NCI-H2196 (cell line): ENCODE results near the gene CEACAM6.
"Not testable (repeated sequence)": the region's sequence is repeated elsewhere in the genome, so short reads cannot be mapped to it uniquely, and the experiment has no call there.

Experiments used
- DNase-seq: peaks from one replicate; lab custom pipeline; 2025; ENCODE audit not compliant: unreplicated experiment; lab: John Stamatoyannopoulos, UW

CEACAM6 gene

DNA sequence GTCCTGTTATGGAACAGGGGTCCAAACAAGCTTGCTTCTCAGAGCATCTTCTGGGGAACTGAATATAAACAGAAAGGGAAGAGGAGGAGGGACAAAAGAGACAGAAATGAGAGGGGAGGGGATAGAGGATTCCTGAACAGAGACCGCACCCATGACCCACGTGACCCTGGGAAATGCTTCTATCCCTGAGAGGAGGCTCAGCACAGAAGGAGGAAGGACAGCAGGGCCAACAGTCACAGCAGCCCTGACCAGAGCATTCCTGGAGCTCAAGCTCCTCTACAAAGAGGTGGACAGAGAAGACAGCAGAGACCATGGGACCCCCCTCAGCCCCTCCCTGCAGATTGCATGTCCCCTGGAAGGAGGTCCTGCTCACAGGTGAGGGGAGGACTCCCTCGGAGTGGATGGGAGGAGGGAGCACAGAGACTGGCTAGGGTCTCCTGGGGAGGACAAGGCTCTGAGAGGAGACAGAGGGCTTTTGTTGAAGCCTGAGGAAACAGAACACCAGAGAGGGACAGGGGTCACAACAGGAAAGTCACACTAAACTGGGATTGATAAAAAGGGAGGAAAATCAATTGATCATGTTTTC lies at the start of gene CEACAM6:
Gene CEACAM6 (plus strand): TSS at position 203 of the 586 bp plus-strand sequence. CDS start 109 bp downstream, at position 312.
- DNase-seq = no peak

DNA sequence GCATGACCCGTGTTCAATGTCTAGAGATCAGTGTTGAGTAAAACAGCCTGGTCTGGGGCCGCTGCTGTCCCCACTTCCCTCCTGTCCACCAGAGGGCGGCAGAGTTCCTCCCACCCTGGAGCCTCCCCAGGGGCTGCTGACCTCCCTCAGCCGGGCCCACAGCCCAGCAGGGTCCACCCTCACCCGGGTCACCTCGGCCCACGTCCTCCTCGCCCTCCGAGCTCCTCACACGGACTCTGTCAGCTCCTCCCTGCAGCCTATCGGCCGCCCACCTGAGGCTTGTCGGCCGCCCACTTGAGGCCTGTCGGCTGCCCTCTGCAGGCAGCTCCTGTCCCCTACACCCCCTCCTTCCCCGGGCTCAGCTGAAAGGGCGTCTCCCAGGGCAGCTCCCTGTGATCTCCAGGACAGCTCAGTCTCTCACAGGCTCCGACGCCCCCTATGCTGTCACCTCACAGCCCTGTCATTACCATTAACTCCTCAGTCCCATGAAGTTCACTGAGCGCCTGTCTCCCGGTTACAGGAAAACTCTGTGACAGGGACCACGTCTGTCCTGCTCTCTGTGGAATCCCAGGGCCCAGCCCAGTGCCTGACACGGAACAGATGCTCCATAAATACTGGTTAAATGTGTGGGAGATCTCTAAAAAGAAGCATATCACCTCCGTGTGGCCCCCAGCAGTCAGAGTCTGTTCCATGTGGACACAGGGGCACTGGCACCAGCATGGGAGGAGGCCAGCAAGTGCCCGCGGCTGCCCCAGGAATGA lies 48.4 kb upstream of the CEACAM6 start:
- DNase-seq = peak; percentile 79

DNA sequence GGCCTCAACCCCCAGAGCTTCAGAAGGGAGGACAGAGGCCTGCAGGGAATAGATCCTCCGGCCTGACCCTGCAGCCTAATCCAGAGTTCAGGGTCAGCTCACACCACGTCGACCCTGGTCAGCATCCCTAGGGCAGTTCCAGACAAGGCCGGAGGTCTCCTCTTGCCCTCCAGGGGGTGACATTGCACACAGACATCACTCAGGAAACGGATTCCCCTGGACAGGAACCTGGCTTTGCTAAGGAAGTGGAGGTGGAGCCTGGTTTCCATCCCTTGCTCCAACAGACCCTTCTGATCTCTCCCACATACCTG lies 47.9 kb upstream of the CEACAM6 start:
- DNase-seq = peak; percentile 41

DNA sequence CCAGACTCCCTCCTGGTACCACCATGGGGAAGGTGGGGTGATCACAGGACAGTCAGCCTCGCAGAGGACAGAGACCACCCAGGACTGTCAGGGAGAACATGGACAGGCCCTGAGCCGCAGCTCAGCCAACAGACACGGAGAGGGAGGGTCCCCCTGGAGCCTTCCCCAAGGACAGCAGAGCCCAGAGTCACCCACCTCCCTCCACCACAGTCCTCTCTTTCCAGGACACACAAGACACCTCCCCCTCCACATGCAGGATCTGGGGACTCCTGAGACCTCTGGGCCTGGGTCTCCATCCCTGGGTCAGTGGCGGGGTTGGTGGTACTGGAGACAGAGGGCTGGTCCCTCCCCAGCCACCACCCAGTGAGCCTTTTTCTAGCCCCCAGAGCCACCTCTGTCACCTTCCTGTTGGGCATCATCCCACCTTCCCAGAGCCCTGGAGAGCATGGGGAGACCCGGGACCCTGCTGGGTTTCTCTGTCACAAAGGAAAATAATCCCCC lies 47.4 kb upstream of the CEACAM6 start:
- no peak for DNase-seq

DNA sequence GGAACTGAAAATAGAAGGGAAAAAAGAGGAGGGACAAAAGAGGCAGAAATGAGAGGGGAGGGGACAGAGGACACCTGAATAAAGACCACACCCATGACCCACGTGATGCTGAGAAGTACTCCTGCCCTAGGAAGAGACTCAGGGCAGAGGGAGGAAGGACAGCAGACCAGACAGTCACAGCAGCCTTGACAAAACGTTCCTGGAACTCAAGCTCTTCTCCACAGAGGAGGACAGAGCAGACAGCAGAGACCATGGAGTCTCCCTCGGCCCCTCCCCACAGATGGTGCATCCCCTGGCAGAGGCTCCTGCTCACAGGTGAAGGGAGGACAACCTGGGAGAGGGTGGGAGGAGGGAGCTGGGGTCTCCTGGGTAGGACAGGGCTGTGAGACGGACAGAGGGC lies 46.8 kb upstream of the CEACAM6 start, which contains the start of gene CEACAM5:
Gene CEACAM5 (plus strand): TSS at position 146 of the 400 bp plus-strand sequence. CDS start 106 bp downstream, at position 252.
- DNase-seq = no peak

DNA sequence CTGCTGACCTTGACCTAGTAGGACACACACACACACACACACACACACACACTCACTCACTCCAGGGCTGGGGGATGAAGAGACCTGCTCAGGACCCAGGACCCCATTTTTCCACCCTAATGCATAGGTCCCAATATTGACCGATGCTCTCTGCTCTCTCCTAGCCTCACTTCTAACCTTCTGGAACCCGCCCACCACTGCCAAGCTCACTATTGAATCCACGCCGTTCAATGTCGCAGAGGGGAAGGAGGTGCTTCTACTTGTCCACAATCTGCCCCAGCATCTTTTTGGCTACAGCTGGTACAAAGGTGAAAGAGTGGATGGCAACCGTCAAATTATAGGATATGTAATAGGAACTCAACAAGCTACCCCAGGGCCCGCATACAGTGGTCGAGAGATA lies 45.8 kb upstream of the CEACAM6 start:
- not testable (repeated sequence) for DNase-seq

DNA sequence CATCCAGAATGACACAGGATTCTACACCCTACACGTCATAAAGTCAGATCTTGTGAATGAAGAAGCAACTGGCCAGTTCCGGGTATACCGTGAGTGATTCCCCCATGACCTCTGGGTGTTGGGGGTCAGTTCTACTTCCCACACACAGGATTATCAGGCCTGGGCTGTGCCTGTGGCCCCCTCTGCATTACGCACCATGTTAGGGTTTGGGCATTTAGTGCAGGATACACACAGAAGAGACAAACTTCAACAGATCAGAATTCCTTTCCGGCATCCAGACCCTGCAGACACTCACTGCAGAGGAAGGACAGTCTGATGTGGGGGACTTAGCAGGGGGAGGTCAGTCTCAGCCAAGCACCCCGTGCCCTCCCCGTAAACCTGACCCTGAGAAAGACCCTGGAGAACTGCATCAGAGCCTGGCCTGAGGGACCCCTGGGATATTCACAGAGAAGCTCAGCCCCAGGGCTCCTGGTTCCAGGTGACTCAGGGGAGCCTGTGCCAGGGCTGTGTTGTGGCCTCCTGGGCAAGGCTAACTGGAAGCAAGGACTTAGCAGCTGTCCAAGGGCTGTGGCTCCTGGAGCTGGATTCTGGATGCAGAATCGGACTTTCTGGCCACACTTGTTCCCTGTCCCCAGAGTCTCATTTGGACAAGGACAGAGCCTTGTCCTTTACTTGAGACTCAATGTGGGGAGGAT lies 45.2 kb upstream of the CEACAM6 start:
- DNase-seq = no peak

DNA sequence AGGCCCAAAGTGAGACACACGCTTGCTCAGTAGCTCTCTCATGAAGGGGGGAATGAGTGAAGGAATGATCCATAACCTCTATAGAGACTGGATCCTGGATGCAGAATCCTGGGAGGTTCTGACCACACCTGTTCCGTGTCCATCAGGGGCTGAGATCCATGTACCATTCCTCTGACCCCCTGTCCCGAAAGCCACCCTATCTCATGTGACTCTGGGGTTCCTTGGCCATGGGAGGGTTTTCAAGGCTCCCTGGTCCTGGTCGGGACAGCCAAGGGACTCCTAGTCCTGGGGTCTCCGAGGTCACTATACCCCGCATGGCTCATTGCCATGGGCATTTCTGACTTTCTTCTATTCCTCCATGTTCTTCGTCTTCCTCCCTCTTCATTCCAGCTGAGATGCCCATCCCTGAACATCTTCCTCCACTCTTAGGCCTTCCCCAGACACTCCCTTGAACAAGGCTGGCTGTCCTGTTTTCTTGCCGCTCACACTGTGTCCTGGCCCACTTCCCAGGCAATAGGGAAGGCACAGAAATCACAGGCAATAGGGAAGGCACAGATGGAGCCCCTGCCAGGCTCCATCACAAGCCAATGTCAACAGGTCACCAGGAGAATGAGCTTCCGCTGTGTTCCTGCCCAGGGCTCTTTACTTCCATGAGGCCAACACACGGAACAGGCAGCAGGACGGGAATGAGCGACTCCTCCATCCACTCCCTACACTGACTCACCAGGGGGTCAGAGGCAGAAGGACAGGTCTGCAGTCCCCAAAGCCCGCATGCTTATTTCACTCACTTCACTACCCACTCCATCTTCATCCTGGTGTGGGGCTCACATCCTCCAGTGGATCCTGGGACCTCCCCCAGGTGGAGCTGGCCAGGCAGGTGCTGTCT lies 43.7 kb upstream of the CEACAM6 start:
- no peak for DNase-seq

DNA sequence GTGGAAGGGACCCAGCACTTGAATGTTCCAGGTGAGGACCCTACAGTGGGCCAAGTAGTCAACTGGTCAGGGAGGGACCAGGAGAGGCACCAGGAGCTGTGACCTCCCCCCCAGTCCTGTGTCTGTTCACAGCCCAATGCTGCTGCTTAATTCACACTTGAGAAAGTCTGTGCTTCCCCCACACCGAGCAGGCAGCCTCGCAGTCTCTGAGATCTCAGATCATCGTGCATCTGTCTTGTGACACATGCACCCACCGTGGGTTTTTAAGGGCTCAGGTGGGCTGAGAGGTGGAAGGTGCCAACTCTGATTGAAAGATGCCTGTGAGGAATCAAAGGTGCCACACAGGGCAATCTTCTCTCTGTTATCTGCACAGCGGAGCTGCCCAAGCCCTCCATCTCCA lies 40.7 kb upstream of the CEACAM6 start:
- DNase-seq = no peak

DNA sequence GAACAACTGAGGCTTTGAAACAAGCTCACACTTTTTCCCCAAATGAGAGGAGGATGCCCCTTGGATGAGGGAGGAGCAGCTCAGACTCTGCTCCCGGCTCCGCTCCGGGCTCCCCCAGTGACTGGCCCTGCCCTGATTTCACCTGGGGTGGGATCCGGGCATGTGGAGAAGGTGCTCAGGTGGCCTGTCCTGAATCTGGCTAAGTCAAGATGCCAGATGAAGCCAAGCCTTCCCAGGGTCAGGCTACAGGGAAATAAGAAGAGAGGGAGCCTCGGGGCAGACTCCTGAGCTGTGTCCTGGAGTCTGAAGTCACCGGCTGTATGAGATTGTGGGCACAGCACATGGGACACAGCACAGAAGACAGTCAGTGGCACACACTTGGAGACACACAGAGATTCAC lies 36.6 kb upstream of the CEACAM6 start:
- DNase-seq = no peak

DNA sequence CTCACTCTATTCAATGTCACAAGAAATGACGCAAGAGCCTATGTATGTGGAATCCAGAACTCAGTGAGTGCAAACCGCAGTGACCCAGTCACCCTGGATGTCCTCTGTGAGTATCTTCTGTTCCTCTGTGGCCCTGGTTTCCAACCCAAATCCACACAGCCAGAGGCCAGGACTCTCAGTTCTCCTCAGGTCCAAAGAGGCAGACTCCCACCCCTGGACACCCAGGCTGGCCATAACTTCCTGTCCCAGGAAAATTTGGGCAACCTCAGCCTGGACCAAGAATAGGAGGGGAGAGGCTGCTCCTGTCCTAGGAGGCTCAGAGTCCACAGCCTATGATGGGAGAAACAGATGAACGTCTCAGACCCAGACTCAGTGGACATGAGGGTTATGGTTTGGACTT lies 35.2 kb upstream of the CEACAM6 start:
- no peak for DNase-seq

DNA sequence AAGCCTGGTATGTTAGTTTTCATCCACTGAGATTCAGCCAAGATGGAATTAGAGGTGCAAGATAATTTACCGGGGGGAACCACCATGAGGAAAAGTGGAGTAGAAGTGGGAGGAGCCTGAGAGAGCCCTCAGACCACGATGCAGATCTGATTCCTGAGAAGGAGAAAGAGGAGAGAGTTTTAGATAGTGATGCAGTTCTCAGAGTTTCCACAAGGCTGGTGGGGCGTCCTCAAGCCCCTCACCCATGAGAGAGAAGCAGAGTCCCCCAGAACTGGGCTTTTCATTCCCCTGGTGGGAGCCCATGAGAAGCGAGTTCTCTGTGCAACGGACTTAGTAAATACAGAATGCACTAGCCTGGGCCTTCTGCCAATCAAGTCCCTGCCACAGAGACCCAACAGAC lies 28.8 kb upstream of the CEACAM6 start:
- no peak for DNase-seq

DNA sequence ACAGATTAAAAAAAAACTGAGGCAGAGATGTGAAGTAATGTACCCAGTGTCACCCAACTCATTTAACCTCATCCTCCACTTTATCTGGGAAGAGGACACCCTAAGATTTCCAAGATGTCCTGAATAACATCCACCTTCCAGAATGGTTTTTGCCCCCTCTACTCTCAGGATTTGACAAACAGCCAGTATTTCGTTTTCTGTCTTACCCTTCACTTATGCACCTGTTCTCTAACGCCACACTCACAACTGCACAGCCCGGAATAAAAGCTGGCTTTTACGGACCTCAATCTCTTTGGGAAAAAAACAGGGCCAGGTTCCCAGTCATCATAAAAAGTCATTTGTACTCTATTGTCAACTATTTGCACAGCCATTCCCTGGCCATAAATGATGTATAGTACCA lies 21.2 kb upstream of the CEACAM6 start:
- no peak for DNase-seq

DNA sequence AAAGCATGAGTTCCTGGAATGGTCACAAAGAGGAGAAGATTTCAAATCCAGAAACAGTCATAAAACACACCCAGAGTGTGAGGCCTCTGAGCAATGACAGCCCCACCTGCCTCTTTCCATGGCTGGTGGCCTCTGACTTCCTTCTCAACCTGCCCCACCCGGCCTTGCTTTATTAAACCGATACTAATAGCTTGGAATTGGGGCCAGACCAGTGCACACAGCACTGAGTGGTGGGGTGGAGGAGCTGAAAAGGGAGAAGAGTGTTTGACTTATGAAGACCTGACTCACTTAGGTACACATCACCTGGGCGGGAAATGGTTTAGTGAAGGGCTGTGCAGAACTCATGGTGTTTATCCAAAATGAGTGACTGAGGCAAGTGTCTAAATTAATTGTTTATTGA lies 20.7 kb upstream of the CEACAM6 start:
- peak; percentile 82 for DNase-seq

DNA sequence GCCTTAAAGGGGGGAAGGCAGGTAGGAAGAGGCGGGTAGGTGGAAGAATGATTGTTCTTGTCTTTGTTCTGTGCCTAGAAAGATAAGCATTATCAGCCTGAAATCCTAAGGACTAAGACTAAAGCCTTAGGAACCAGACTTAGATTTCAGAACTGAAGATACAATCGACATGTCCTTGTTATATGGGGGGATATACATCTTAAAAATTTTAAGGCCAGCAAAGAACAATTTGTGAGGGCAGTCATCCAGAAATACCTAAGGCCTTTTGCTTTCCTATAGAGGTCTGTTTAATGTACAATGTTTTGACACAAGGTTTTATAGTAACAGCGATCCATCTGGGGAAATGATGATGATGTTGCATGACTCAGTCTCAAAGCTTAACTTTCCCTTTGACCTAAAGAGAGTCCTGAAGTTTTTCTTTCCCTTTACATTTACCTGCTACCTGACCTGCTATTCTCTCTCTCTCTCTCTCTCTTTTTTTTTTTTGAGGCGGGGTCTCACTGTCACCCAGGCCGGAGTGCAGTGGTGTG lies 20.2 kb upstream of the CEACAM6 start:
- DNase-seq = no peak

DNA sequence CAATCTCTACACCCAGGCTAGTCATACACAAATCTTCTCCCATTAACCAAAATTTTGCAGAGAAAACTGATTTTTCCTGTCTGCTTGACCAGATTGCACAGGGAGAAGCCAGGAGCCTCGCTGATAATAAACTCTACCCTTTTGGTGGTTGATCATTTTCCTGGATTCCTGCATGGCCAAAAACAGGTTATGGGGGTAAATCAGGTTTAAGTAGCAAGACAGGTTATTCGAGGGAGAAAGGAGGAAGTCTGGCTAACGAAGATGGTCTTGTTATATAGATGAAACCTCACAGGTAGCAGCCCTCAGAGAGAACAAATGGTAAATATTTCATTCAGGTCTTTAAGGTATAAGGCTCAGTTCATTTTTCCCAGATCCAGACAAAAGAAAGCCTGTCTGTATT lies 16.0 kb upstream of the CEACAM6 start:
- DNase-seq = no peak

DNA sequence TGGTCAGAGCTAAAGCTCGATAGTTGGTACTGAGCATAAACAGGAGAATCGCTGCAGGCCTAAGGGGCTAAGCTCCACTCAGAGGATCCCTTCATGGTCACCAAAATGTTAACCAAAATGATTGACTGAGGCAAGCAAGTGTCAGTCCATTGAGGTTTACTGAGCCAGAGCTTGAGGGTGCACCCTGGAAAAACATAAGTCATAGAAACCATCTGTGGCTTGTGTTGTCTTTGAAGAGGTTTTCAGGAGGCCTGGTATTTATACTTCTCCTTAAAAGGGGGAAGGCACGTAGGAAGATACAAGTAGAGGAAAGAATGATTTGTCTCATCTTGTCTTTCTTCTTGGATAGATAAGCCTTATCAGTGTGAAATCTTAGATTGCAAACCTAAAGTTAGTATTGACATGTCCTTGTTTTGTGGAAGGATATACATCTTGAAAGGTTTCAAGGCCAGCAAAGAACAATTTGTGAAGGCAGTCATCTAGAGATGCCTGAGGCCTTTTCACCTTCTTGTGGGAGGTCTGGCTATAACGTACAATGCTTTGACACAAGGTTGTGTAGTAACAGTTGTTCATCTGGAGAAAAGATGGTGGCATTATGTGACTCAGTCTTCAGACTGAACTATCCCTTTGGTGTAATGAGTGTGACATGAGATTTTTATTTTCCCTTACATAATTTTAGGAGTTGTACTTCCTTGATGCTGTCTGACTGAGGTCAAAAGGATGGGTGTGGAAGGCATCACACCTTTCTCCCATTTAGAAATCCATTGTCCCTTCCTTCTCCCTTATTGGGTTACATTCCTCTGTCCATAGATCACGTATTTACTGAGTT lies 14.7 kb upstream of the CEACAM6 start:
- no peak for DNase-seq

DNA sequence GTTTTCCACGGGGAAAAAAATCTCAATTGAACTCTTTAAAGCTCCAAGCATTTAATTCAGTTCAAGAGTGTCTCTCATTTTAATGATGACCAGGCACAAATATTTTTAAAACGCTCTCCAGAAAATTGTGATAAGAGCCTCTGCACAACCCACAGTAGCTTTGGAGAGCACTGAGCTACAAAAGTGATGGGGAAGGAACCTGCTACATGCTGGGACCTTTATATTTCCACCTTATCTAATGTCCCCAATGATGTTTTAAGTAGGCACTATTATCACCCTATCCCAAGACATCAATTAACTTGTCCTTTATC lies 14.1 kb upstream of the CEACAM6 start:
- DNase-seq = no peak

DNA sequence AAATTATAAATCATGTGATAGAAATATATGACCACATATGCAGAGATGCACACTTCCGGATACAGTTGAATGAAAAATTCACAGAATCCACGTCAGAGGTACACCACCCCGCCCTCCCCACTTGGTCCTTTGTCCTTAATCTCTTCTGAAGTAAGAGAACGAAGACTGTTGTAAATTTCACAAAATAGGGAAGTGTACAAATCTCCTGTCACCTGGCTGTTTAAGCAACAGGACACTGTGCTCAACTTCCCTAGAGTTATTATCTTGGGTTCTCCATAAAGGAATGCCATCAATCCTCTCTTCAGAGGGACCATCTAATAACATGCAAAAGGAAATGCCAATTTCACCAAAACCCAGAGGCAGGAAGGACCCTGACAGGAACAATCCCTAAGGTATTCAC lies 10.5 kb upstream of the CEACAM6 start:
- DNase-seq = no peak

DNA sequence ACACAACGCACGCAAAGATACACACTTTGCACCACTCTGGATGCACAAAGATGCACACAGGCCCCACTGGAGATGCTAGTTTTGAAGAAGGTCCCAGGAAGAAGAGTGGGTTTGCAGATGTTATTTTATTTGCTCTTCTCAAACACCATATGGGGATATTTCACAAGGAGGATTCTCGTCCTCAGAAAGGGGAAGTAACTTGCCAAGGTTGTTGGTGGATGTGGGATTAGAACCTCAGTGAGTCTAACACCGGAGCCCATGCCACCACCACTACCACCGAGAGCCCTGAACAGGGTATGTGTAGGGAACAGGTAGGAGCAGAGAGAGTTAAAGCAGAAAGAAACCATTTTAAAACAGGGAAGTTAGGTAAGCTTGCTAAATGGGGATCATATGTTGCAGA lies 9.6 kb upstream of the CEACAM6 start:
- no peak for DNase-seq
